HG03457 (cell line): ENCODE measurements around the gene VAV3.
"Not testable (repeated sequence)": the region's sequence is repeated elsewhere in the genome, so short reads cannot be mapped to it uniquely, and the experiment has no call there.

ENCODE experiments used
- ATAC-seq: cut with Tn5 transposase; IDR thresholded peaks from one replicate; pipeline ENCODE4 v1.9.1; 2021; ENCODE audit warnings: moderate number of reproducible peaks; ENCODE audit not compliant: unreplicated experiment

Gene VAV3

DNA sequence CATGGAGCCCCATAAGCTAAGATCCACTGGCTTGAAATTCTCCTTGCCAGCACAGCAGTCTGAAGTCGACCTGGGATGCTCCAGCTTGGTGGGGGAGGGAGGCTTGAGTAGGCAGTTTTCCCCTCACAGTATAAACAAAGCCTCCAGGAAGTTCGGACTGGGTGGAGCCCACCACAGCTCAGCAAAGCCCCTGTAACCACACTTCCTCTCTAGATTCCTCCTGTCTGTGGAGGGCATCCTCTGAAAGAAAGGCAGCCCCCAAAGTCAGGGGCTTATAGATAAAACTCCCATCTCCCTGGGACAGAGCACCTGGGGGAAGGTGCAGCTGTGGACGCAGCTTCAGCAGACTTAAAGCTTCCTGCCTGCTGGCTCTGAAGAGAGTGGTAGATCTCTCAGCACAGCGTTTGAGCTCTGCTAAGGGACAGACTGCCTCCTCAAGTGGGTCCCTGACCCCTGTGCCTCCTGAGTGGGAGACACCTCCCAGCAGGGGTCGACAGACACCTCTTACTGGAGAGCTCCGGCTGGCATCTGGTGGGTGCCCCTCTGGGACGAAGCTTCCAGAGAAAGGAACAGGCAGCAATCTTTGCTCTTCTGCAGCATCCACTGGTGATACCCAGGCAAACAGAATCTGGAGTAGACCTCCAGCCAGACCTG, 120.3 kb downstream of the VAV3 start:
- ATAC-seq: not testable (repeated sequence)

DNA sequence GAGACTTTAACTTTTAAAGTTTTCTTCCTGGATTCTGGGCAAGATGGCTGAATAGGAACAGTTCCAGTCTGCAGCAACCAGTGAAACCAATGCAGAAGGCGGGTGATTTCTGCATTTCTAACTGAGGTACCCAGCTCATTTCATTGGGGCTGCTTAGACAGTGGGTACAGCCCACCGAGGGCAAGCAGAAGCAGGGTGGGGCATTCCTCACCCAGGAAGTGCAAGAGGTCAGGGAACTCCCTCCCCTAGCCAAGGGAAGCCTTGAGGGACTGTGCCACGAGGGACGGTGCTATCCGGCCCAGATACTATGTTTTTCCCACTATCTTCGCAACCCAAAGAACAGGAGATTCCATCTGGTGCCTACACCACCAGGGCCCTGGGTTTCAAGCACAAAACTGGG, 121.0 kb downstream of the VAV3 start:
- ATAC-seq: no peak

DNA sequence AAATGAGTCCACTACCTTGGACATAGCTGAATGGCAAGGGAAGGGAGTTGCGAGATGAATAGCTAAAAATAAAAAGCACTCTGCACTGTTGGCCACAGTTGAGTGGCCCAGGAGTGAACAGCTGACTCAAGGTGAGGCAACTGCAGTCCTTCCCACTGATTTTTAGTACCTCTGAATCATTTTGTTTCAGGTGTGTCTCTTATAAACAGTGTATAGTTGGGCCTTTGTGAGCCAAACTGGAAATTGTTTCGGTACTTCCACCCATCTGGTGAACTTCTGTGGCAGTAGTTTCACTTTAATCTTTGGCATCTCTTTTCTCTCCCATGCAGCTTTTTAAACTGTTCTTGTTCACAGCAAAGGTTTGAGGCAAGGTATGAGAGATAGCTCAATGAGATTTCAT, 122.7 kb downstream of the VAV3 start:
- no peak for ATAC-seq

DNA sequence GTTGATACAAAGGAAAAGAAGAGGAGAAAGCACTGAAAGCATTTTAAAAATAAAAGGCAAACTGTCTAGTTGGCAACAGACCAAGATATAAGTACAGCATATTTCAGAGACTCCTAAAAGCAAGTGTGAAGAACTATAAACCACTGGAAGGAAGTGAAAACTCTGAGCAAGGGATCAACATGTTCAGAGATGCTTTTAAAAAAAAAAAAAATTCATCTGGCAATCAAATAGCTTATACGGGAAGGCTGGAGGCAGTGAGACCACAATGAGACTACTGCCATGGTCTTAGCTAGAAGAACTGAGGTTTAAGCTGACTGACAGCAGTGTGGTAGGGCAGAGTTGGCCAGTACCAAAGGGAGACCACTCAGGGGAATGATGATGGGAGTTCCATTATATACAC, 124.3 kb downstream of the VAV3 start:
- no peak for ATAC-seq

DNA sequence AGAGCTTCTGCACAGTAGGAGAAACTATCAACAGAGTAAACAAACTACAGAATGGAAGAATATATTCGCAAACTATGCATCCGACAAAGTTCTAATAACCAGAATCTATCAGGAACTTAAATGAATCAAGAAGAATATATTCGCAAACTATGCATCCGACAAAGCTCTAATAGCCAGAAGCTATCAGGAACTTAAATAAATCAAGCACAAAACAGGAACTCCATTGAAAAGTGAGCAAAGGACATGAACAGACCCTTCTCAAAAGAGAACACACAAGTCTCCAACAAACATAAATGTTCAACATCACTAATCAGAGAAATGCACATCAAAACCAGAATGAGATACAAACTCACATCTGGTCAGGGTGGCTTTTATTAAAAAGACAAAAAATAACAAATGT, 126.9 kb downstream of the VAV3 start:
- no peak for ATAC-seq

DNA sequence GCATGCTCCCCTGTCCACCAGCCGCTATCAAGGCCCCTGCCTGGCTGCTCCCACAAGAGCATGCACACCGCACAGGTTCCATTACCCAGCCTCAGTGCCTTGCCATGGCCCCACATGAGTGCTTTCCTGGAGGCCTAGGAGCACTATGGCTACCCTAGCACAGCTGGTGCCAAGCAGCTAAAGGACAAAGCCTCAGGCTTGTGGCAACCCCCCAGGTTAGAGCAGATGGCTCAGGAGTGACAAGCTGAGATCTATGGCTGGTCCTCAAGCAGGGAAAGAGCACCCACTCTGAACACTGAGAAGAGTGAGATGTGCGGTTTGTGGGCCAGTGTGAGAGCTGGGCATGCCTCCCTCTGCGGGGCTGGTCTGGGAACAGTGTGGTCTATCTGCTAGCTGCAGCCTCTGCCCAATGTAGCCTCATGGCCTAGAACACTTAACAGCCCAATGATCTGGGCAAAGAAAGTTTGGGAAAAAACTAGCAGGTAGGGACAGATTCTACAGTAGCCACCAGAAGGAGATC, 129.8 kb downstream of the VAV3 start:
- no peak for ATAC-seq

DNA sequence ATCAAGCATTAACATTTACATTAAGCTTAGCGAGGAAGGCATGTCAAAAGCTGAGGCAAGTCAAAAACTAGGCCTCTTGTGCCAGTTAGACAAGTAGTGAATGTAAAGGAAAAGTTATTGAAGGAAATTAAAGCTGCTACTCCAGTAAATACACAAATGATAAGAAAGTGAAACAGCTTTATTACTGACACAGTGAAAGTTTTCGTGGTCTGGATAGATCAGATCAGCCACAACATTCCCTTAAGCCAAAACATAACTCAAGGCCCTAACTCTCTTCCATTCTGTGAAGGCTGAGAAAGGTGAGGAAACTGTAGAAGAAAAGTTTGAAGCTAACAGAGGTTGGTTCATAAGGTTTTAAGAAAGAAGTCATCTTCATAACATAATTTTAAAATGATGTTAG, 131.9 kb downstream of the VAV3 start:
- ATAC-seq: no peak

DNA sequence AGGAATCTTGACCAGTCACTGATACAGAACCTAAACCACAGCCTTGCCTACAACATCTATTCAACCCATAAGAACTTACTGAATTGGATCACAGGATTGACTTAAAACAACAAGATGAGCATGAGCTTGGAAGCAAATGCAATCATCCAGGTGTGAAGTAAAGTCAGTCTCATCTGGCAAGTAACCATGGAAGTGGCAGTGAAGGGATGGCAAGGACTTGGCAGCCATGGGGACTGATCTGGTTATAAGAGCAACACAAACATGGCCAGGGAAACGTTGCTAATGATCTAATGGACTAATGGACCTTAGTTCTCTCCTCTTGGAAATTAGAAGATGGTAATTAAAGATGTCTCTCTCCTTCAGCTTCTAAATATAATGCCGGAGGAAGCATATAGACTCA, 133.1 kb downstream of the VAV3 start:
- ATAC-seq: no peak

DNA sequence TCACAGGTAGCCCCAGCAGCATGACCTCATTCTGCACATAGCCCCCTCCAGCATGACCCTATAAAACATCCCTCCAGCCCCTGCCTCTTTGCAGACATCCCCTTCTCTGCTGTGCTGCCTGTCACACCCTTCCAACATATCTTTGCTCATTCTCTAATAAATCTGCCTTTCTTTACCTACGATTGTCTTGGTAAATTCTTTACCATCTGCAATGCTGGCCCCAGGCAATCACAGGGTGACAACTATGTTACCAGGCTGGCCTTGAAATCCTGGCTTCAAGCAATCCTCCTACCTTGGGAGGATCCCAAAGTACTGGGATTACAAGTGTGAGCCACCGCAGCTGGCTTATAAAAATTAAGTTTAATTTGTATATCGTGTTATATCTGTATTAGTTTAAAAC, 134.5 kb downstream of the VAV3 start:
- ATAC-seq: no peak

DNA sequence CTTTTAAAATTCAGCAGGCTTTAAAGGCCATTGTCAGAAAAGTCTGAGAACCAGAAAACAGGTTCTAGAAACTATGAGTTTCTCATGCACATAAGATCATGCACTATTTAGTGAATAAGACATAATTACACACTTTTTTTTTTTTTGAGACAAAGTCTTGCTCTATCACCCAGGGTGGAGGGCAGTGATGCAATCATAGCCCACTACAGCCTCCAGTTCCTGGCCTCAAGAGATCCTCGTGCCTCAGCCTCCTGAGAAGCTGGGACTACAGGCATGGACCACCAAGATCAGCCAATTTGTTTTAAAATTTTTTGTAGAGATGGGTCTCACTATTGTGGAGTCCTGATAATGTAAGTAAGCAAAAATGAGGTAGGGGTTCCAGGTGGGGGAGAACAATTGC, 134.9 kb downstream of the VAV3 start:
- no peak for ATAC-seq

DNA sequence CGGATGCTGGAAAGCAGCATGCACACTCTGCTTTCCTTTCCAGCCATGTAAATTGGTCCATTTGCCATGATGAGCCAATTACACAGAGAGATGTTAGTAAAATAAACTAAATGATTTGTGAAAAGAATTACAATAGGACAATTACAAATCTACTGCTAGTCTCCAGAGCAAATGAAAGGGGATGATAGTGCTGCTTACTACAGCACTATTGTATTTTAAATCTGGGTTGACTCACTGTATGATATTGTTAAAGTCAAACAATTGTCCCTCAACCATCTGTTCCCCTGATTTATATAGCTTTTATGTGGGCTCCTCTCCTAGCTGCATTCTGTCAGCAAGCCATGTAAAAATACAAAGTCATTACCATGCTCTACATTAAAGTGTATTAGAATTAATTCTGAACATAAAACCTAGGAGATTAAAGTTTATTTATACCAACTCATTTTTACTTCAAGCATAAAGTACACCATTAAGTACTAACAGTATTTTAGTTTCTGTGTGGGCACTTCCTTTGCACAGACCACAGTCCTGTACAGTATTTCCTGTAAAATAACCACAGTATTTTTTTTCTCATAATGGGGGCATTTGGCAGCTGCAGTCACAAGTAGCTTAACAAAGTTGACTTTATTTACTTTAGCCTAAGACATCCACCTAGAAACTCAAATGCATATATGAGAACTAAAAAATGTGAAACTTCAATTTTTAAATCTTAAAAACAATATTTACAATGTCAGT, 135.8 kb downstream of the VAV3 start:
- ATAC-seq: no peak

DNA sequence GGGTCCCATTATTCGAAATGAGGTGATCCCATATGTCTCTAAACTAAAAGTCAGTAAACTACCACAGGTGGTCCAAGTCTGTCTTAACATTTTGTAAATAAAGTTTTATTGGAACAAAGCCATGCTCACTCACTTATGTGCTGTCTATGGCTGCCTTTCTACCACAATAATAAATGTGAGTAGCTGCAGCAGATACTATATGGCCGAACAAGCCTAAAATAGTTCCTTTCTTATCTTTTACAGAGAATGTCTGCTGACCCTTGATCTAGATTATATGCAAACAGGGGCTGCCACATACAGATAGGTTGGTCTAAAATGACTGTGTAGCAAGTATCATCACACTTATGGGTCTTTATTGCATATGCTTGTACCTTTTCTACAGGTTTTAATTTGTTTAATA, 140.0 kb downstream of the VAV3 start:
- no peak for ATAC-seq

DNA sequence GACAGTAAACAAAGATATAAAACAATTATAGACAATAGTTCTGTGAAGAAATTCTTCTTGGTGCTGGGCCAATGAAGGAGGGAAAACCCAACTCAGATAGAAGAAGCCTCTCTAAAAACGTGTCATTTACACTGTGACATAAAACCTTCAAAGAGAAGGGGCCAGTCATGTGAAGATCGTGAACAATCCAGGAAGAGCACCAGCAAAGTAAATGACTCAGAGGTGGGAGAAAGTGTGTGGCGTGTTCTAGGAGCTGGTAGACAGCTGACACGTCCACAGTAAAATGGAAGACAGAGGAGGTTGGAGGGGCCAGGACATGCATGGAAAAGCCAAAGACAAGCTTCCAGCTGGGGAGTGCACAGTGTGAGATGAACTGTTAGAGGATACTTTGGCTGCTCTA, 143.6 kb downstream of the VAV3 start:
- no peak for ATAC-seq

DNA sequence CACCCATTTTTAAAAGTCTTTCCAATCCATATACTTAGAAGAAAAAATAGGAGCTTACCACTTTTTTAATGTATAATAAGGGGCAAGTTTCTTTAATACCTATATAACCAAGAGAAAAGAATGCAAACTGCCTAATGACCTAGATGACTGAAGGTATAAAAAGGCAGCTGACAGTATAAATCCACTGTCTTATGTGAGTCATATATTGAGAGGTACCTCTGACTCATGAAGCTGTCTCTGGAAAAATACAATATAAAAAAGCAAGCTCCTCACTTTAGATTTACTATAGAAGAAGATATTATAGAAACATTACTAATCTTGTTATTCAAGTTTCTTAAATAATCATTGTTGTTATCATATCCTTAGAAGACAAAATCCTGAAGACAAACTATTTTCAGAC, 144.2 kb downstream of the VAV3 start:
- no peak for ATAC-seq

DNA sequence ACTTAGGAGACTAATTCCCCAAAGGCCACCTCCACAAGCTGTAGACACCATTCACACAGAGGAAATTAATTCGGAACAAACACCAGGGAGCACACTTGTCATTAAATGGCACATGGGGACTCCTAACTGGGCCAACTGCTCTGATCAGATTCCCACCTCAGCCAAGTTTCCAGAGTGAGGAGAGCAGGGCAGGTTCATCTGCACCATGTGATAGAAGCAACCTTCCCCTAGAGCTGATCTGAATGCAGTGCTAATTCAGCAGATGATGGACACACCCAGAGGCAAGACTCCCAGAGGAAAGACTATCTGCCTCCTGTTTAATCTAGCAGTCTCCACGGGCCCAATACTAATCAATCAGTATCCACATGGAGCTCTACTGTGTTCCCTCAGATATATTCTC, 147.0 kb downstream of the VAV3 start:
- no peak for ATAC-seq

DNA sequence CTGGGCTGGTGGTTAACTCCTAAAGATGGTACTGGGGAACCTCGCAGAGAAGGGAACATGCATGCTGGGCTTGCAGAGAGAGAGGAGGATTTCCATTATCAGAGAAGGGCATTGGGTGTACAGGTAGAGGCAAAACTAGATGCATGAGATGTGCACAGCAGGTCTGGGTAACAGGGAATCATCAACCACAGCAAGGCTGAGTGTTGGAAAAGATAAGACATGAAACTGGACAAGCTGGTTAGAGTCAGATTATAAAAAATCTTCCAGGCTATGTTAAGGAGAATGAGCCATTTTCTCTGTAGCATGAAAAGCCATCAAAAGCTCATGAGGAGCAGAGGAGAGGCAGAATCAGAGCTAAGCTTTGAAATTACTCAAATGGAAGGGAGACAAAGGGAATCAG, 147.8 kb downstream of the VAV3 start:
- no peak for ATAC-seq

DNA sequence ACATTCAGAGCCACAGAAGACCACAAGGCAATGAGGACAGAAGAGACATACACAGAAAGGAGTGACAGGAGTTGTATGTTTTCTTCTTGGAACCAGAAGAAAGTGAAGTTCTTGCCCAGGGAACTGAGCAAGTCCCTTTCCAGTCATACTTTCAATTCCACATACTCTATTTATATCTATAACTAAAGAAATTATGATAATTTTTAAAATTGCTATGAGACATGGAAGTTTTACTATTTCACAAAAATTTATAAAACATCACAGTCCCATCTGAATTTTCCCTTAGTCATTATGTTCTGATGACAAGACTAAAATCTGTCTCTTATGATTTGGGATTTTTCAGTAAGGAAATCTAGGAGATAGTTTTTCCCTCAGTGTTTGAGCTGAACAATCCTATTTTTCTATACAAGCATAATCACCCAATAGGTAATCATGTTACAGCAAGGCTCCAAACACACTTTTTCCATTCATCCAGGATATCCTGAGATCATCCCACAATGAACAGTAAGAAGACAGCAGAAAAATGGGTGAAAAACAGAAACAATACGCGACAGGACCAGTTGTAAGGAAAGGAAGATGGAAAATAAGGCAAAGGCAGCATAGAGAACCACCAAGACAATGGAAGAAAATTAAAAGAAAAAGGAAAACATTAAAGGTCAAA, 154.6 kb downstream of the VAV3 start:
- no peak for ATAC-seq

DNA sequence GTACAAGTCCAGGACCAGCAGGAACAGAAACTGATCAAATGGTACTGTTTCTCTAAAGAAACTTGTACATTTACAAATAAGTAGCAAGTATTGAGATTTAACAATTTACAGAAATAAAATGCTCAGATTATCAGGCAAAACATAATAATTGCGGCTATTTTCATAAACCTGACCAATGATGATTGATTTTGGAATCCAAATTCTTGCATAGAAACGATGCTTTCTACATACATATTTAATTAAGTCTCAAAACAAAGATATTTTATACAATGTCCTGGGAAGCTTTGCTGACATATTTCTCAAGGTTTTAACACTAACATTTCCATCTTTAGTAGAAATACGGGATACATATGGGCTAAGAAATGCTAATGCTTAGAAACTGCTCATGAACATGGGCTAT, 157.1 kb downstream of the VAV3 start:
- ATAC-seq: no peak

DNA sequence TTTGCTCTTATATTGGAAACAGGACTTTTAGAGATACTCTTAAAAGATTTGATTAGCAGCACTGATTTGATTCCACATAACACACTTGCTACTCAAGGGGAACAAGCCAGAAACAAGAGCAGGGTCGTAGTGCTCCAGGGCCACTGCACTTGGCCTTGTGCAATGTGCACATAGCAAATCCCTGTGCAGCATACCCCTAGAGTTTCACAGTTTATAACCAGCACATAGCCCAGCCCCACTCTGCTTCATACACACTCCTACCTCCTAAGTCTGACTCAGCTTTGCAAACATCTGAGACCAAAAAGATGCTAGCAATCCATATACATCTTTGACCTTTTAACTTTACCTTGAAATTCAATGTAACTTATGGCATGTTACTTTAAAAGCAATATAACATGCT, 157.6 kb downstream of the VAV3 start:
- no peak for ATAC-seq

DNA sequence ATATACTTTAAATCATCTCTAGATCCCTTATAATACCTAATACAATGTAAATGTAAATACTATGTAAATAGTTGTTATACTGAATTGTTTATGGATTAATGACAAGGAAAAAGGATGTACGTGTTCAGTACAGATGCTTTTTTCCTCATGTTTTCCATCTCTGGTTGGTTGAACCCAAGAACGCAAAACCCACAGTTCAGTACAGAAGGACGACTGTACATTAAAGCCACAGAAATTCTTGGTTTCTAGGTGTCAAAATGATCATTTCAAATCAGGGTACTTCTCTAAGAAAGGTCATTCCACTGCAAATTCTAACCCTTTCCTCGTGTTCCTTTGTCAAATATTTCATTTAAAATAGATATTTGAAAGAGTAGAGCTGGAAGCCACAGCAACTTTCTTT, 158.1 kb downstream of the VAV3 start:
- no peak for ATAC-seq

DNA sequence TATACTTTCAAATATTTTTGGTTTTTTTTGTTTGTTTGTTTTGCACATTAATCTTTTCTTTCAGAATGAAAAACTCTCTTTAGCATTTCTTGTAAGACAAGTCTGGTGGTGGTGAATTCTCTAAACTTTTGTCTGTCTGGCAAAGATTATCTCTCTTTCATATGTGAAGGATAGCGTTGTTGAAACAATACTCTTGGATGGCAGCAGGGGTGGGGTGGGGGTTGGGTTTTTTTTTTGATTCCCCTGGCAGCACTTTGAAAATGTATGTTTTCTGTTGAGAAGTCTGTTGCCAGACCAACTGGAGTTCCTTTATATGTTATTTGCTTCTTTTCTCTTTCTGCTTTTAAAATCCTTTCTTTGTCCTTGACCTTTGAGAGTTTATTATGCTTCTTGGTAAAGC, 160.2 kb downstream of the VAV3 start:
- no peak for ATAC-seq

DNA sequence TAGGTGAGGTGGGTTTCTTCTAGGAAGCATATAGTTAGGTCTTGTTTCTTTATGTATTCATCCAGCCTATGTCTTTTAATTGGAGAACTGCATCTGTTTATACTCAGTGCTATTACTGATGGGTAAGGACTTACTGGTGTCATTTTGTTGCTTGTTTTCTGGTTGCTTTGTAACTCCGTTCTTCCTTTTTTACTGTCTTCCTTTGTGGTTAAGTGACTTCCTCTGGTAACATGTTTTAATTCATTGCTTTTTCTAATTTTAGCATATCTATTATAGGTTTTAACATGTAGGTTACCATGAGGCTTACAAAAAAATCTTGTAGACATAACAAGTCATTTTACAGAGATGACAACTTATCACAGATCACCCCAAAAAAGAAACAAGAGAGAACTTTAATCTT, 160.8 kb downstream of the VAV3 start:
- ATAC-seq: no peak
